HCT116 (cell line): ENCODE data around the gene NCF2. TPM values are rescaled to one million over a fixed set of nuclear protein-coding genes. Genes with fewer than 3 reads are reported as not detected.

Source experiments
- ATAC-seq: fragments of 200-7000 bp; cut with Tn5 transposase; 2 replicates; pipeline ENCODE4 v1.9.1; 2020; ENCODE audit warnings: mild to moderate bottlenecking, moderate library complexity
- BruUV-seq: library from RNA; stranded (reverse); fragments of 400-500 nt; replicated peaks from 2 replicates; lab custom pipeline; 2021; lab: Mats Ljungman, UMichigan
- CTCF ChIA-PET: fragments of 300-600 bp; sonication (Branson Sonifier 250); formaldehyde crosslinking; loops from one replicate; lab custom pipeline; 2021; ENCODE audit warnings: antibody characterized with exemption; lab: Charles Lee
- POLR2A ChIA-PET: fragments of 300-600, 350-600 bp; sonication (Branson Sonifier 250); formaldehyde crosslinking; loops from one replicate; lab custom pipeline; 2021; ENCODE audit warnings: antibody characterized with exemption; lab: Charles Lee
- RAD21 ChIA-PET, 2 experiments: fragments of 300-600 bp; sonication (Branson Sonifier 250); formaldehyde crosslinking; loops; one replicate each; lab custom pipeline; 2023; ENCODE audit warnings: low total read pairs in 2 of 2; ENCODE audit not compliant: uncharacterized antibody in 2 of 2, unreplicated experiment in 2 of 2, low non-redundant PET in 1 of 2; lab: Charles Lee
- DNase-seq: peaks from one replicate; pipeline ENCODE4 v3.0.0-alpha.2; 2010; ENCODE audit warnings: low read depth, low spot score
- H2AFZ ChIP-seq: fragments of 200-600 bp; shearing (Covaris generic), sonication (generic); 2 replicates; pipeline ENCODE4 v1.6.1; 2017; ENCODE audit warnings: low read depth, mixed run types, mixed read lengths, antibody characterized with exemption, low read length; ENCODE audit not compliant: poor library complexity, severe bottlenecking
- H3K27ac ChIP-seq: 2 replicates; pipeline ENCODE4 v1.5.1; 2012; ENCODE audit warnings: low read depth, low read length
- H3K27me3 ChIP-seq: fragments of 200-600 bp; sonication (generic); 2 replicates; pipeline ENCODE4 v1.6.1; 2016; ENCODE audit warnings: mixed run types, low read length, mixed read lengths; ENCODE audit not compliant: insufficient read depth
- H3K36me3 ChIP-seq, 2 experiments: fragments of 200-500 bp in 1 of 2; fragments of 200-600 bp in 1 of 2; sonication (Bioruptor generic) in 1 of 2; sonication (generic) in 1 of 2; 2 replicates each; pipeline versions ENCODE4 v1.5.1 to v1.6.1; 2014 to 2016; ENCODE audit warnings: low read length in 2 of 2, inconsistent platforms in 1 of 2, mixed read lengths in 1 of 2, mixed run types in 1 of 2; ENCODE audit not compliant: insufficient read depth in 2 of 2, control insufficient read depth in 1 of 2
- H3K4me1 ChIP-seq, 2 experiments: fragments of 200-600 bp in 1 of 2; sonication (generic) in 1 of 2; 2 replicates each; pipeline versions ENCODE4 v1.5.1 to v1.6.1; 2012 to 2017; ENCODE audit warnings: low read length in 2 of 2, inconsistent platforms in 1 of 2, mild to moderate bottlenecking in 1 of 2, mixed read lengths in 1 of 2, mixed run types in 1 of 2, moderate library complexity in 1 of 2; ENCODE audit not compliant: insufficient read depth in 2 of 2, control insufficient read depth in 1 of 2
- H3K4me2 ChIP-seq: fragments of 200-600 bp; sonication (generic); 2 replicates; pipeline ENCODE4 v1.6.1; 2017; ENCODE audit warnings: mixed run types, low read length, mixed read lengths
- H3K4me3 ChIP-seq, 2 experiments: fragments of 200-600 bp in 1 of 2; sonication (generic) in 1 of 2; replicated peaks in 1 of 2; 2 replicates each; pipeline ENCODE4 v1.5.1; 2011 to 2016; ENCODE audit warnings: low read length in 2 of 2, control low read depth in 1 of 2, low read depth in 1 of 2, mild to moderate bottlenecking in 1 of 2, mixed read lengths in 1 of 2, mixed run types in 1 of 2
- H3K79me2 ChIP-seq: fragments of 200-600 bp; sonication (generic); 2 replicates; pipeline ENCODE4 v1.6.1; 2017; ENCODE audit warnings: mild to moderate bottlenecking, mixed run types, low read length, moderate library complexity, mixed read lengths; ENCODE audit not compliant: insufficient read depth
- H3K9ac ChIP-seq: fragments of 200-600 bp; sonication (generic); 2 replicates; pipeline ENCODE4 v1.6.1; 2016; ENCODE audit warnings: low read length, mixed read lengths
- H3K9me2 ChIP-seq: fragments of 200-600 bp; sonication (generic), shearing (Covaris generic); 2 replicates; pipeline ENCODE4 v1.6.1; 2017; ENCODE audit warnings: mixed run types, mild to moderate bottlenecking, moderate library complexity; ENCODE audit not compliant: insufficient read depth
- H3K9me3 ChIP-seq, 2 experiments: fragments of 200-500 bp in 1 of 2; fragments of 200-600 bp in 1 of 2; sonication (Bioruptor generic) in 1 of 2; sonication (generic) in 1 of 2; 2 replicates each; pipeline ENCODE4 v1.6.1; 2014 to 2017; ENCODE audit warnings: low read length in 2 of 2, mixed read lengths in 2 of 2, inconsistent platforms in 1 of 2, low read depth in 1 of 2, mild to moderate bottlenecking in 1 of 2, mixed run types in 1 of 2, moderate library complexity in 1 of 2; ENCODE audit not compliant: control insufficient read depth in 1 of 2, insufficient read depth in 1 of 2
- H4K20me1 ChIP-seq: fragments of 200-600 bp; sonication (generic), shearing (Covaris generic); 2 replicates; pipeline ENCODE4 v1.6.1; 2017; ENCODE audit warnings: mixed run types, mild to moderate bottlenecking, moderate library complexity; ENCODE audit not compliant: insufficient read depth
- EGR1 ChIP-seq: IDR thresholded peaks from 2 replicates; pipeline ENCODE4 v1.6.1; 2012; ENCODE audit warnings: low read depth
- JUND ChIP-seq: IDR thresholded peaks from 2 replicates; pipeline ENCODE4 v1.6.1; 2012
- POLR2A ChIP-seq: IDR thresholded peaks from 2 replicates; pipeline ENCODE4 v1.7.0; 2011; ENCODE audit warnings: borderline replicate concordance; ENCODE audit not compliant: insufficient read depth, insufficient read length; ENCODE audit errors: extremely low read depth
- SIN3A ChIP-seq: IDR thresholded peaks from 2 replicates; pipeline ENCODE4 v1.6.1; 2012; ENCODE audit warnings: low read depth
- SRF ChIP-seq: IDR thresholded peaks from 2 replicates; pipeline ENCODE4 v1.6.1; 2012; ENCODE audit warnings: low read depth
- ZFX ChIP-seq: fragments of 450-650 bp; IDR thresholded peaks from 2 replicates; pipeline ENCODE4 v1.6.1; 2017
- intact Hi-C: fragments of 100-400 bp; cut with micrococcal nuclease; formaldehyde crosslinking; loops from 2 replicates; pipeline ENCODE4 v1.10.0; 2022
- total RNA-seq: library from RNA; stranded (reverse); gene quantifications from one replicate; pipeline ENCODE4 v1.2.1, GENCODE V29; 2021; ENCODE audit not compliant: unreplicated experiment
- TF ChIP-seq, protein P1 (sequence below), 3 experiments: fragments of 200-600 bp in 1 of 3; sonication (generic) in 1 of 3; IDR thresholded peaks in 2 of 3; conservative IDR thresholded peaks in 1 of 3; 2 replicates each; pipeline ENCODE4 v1.5.1; 2012 to 2017; ENCODE audit warnings: low read depth in 2 of 3, low read length in 2 of 3, antibody characterized with exemption in 1 of 3, borderline replicate concordance in 1 of 3, control low read depth in 1 of 3, mild to moderate bottlenecking in 1 of 3, mixed read lengths in 1 of 3, mixed run types in 1 of 3, moderate library complexity in 1 of 3; ENCODE audit not compliant: insufficient read depth in 1 of 3
- TF ChIP-seq, protein P2 (sequence below): IDR thresholded peaks from 2 replicates; pipeline ENCODE4 v1.6.1; 2011; ENCODE audit warnings: mild to moderate bottlenecking, low read length, moderate library complexity; ENCODE audit not compliant: insufficient replicate concordance; ENCODE audit errors: extremely low read depth
- TF ChIP-seq, protein P3 (sequence below): IDR thresholded peaks from 2 replicates; pipeline ENCODE4 v1.6.1; 2012

NCF2 gene
- total RNA-seq, 1 experiment from 2014 or later = 0.25 TPM

DNA sequence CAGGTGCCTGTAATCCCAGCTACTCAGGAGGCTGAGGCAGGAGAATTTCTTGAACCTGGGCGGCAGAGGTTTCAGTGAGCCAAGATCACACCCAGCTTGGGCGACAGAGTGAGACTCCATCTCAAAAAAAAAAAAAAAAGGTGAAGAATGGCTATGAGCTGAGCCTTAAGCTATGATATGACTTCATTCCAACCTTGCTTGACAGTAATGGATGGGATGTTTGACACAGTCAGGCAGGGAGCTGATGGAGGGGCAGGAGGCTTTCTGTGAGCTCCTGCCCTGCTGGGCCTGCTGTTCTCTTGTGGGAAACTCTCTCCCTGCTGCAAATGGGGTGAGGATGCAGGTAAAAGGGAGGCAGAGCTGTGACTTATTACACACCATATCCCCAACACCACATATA, 27.6 kb downstream of the NCF2 start:
- intact Hi-C loops = no loop called here
- ChIA-PET POLR2A (interaction anchor here (1.1 kb wide), 1 partner anchor 10 kb away, joined by 3 read pairs; no protein-coding TSS in a partner anchor), RAD21 (no interaction called here), CTCF (interaction anchor here (0.7 kb wide), 1 partner anchor 84 kb away, joined by 3 read pairs; no protein-coding TSS in a partner anchor)
- no peak overlapping the region for H3K27ac ChIP-seq
- no TSS peak for BruUV-seq
- H3K9me3 ChIP-seq = no peaks in the 10 kb centered on the region
- H3K27me3 ChIP-seq = no peaks in the 10 kb centered on the region
- no peak for TF ChIP-seq POLR2A
- TF ChIP-seq SIN3A = no peak
- TF ChIP-seq, protein P1, sequence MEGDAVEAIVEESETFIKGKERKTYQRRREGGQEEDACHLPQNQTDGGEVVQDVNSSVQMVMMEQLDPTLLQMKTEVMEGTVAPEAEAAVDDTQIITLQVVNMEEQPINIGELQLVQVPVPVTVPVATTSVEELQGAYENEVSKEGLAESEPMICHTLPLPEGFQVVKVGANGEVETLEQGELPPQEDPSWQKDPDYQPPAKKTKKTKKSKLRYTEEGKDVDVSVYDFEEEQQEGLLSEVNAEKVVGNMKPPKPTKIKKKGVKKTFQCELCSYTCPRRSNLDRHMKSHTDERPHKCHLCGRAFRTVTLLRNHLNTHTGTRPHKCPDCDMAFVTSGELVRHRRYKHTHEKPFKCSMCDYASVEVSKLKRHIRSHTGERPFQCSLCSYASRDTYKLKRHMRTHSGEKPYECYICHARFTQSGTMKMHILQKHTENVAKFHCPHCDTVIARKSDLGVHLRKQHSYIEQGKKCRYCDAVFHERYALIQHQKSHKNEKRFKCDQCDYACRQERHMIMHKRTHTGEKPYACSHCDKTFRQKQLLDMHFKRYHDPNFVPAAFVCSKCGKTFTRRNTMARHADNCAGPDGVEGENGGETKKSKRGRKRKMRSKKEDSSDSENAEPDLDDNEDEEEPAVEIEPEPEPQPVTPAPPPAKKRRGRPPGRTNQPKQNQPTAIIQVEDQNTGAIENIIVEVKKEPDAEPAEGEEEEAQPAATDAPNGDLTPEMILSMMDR (IDR thresholded peaks at IDR 0.05 in 2 of 3, conservative IDR thresholded peaks at IDR 0.05 in 1 of 3; ENCODE audit: borderline replicate concordance in 1 of 3, insufficient read depth in 1 of 3, low read depth in 2 of 3, low read length in 2 of 3) = no peak
- TF ChIP-seq EGR1 = no peak
- TF ChIP-seq, protein P2, sequence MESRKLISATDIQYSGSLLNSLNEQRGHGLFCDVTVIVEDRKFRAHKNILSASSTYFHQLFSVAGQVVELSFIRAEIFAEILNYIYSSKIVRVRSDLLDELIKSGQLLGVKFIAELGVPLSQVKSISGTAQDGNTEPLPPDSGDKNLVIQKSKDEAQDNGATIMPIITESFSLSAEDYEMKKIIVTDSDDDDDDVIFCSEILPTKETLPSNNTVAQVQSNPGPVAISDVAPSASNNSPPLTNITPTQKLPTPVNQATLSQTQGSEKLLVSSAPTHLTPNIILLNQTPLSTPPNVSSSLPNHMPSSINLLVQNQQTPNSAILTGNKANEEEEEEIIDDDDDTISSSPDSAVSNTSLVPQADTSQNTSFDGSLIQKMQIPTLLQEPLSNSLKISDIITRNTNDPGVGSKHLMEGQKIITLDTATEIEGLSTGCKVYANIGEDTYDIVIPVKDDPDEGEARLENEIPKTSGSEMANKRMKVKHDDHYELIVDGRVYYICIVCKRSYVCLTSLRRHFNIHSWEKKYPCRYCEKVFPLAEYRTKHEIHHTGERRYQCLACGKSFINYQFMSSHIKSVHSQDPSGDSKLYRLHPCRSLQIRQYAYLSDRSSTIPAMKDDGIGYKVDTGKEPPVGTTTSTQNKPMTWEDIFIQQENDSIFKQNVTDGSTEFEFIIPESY = no peak
- TF ChIP-seq, protein P3, sequence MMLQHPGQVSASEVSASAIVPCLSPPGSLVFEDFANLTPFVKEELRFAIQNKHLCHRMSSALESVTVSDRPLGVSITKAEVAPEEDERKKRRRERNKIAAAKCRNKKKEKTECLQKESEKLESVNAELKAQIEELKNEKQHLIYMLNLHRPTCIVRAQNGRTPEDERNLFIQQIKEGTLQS = no peak
- TF ChIP-seq JUND = no peak
- no peak for TF ChIP-seq ZFX
- no peak for TF ChIP-seq SRF
- DNase-seq (no peak), ATAC-seq (no peak)
- peaks cover 3 to 7% of the 10 kb centered on the region in 2 experiments; a peak in 3 of 4 replicates for H3K4me1 ChIP-seq
- no peaks in the 10 kb centered on the region for H3K9me2 ChIP-seq
- no peak overlapping the region for H3K4me3 ChIP-seq
- no peaks in the 10 kb centered on the region for H4K20me1 ChIP-seq
- H3K36me3 ChIP-seq = no peaks in the 10 kb centered on the region
- no peak overlapping the region for H3K9ac ChIP-seq
- no peaks in the 10 kb centered on the region for H3K79me2 ChIP-seq
- H3K4me2 ChIP-seq = no peak overlapping the region
- H2AFZ ChIP-seq = no peak overlapping the region
